ENCODE data around the gene ACOX1.
"Not testable (repeated sequence)": the region's sequence is repeated elsewhere in the genome, so short reads cannot be mapped to it uniquely, and the experiment has no call there.

ACOX1 gene

DNA sequence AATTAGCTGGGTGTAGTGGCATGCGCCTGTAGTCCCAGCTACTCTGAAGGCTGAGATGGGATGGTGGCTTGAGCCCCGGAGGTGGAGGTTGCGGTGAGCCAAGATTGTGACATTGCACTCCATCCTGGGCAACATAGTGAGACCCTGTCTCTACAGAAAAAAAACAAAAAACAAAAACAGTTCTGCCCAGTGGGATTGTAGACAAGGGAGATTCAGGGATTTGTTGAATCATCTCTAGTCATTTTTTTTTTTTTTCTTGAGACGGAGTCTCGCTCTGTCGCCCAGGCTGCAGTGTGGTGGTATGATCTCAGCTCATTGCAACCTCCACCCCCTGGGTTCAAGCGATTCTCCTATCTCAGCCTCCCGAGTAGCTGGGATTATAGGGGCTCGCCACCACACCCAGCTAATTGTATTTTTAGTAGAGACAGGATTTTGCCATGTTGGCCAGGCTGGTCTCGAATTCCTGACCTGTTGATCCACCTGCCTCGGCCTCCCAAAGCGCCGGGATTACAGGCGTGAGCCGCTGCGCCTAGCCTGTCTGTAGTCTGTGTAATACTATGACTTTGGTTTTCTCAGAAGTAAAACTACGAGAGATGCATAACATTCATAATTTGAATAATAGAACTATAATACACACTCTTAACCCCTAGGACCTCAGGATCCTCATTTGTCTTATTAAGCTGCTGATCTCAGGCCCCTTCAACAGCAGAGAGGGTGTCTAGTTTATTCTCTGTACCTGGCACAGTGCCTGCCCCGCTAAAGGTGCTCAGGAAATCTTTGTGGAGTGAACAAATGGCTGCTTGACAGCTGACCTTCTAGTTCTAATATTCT, 1.4 kb upstream of the ACOX1 start:
- H3K27me3 Mint-ChIP-seq: no peaks in the 10 kb centered on the region
- H3K4me1 Mint-ChIP-seq (ENCODE audit: low read depth): peaks cover 59% of the 10 kb centered on the region
- peak overlapping the region; percentile 97 for H3K27ac Mint-ChIP-seq
- peak overlapping the region; percentile 83 for H3K4me3 Mint-ChIP-seq
- peaks cover 37% of the 10 kb centered on the region for H3K36me3 Mint-ChIP-seq (ENCODE audit: low read depth)
- no peaks in the 10 kb centered on the region for H3K9me3 Mint-ChIP-seq
- intact Hi-C loops (cut with micrococcal nuclease): no loop called here

DNA sequence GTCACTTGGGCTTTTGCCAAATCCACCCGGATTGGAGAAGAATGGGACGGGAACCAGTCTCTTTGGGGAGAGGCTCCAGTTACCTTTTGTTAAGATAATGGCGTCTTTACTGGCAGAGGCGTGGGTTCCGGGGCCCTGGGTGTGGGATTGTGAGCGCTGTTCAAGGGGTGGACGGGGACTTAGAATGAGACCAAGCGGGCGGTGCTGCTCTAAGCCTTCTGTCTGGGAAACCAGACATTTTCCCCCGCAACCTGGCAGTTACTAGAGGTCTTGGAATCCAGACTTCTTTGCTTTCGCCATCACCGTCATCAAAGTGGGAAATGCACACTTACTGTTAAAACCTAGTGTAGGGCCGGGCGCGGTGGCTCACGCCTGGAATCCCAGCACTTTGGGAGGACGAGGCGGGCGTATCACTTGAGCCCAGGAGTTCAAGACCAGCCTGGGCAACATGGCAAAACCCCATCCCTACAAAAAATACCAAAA, 780 bp upstream of the ACOX1 start:
- Mint-ChIP-seq H3K4me1 (ENCODE audit: low read depth) (peaks cover 59% of the 10 kb centered on the region), H3K27me3 (no peaks in the 10 kb centered on the region), H3K4me3 (peak overlapping the region; percentile 83), H3K36me3 (ENCODE audit: low read depth) (peaks cover 42% of the 10 kb centered on the region), H3K9me3 (no peaks in the 10 kb centered on the region), H3K27ac (peak overlapping the region; percentile 97)
- intact Hi-C loops (cut with micrococcal nuclease): loop anchor here (1.0 to 2.0 kb wide), 2 partner anchors 38 to 75 kb away; partner anchors contain the start of genes FBF1 and MRPL38

DNA sequence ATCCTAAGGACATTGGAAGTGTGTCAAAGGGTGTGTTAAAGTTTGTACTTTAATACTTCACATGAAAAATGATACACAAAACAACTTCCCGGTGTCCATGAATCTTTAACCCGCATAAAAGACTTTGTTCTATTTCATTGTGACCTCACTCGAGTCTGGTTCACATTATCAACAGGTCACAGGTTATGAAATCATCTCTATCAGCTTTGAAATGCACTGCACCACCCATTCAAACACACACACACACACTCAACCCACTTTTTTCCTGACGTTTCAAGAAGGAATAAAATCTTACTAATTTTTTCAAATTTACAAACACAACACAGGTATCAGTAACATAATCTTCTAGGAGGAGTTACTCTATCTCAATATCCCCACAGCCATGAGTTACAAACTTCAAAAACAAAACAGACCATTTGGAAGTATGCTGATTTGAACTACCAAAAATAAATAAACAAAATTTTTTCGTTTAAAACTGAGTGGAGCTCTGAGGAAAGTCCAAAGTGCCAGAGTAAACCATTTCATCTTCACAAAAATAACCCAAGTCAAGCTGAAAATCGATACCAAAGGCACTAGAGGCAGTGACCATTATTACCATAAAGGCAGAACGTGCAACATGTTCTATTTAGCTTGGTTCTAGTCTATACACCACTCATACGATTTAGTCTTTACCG, 2.7 kb downstream of the ACOX1 start:
- peaks cover 56% of the 10 kb centered on the region for H3K4me1 Mint-ChIP-seq (ENCODE audit: low read depth)
- no peaks in the 10 kb centered on the region for H3K9me3 Mint-ChIP-seq
- no peak overlapping the region for H3K27ac Mint-ChIP-seq
- intact Hi-C loops (cut with micrococcal nuclease): no loop called here
- peaks cover 77% of the 10 kb centered on the region for H3K36me3 Mint-ChIP-seq (ENCODE audit: low read depth)
- no peaks in the 10 kb centered on the region for H3K27me3 Mint-ChIP-seq
- no peak overlapping the region for H3K4me3 Mint-ChIP-seq

DNA sequence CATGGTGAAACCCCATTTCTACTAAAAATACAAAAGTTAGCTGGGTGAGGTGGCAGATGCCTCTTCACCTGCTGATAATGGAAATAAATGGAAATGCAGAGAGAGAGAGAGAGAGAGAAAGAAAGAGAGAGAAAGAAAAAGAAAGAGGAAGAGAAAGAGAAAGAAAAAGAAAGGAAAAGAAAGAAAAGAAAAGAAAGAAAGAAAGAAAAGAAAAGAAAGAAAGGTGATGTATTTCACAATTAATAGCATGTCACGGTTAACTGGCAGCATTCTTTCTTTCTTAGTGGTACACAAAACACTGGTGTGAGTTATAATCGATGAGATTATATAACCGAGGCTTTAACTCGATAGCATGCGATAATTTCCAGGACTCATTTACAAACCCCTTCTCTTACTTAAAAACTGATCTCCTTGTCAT, 3.2 kb downstream of the ACOX1 start:
- peaks cover 81% of the 10 kb centered on the region for H3K36me3 Mint-ChIP-seq (ENCODE audit: low read depth)
- intact Hi-C loops (cut with micrococcal nuclease): no loop called here
- no peak overlapping the region for H3K27ac Mint-ChIP-seq
- peaks cover 54% of the 10 kb centered on the region for H3K4me1 Mint-ChIP-seq (ENCODE audit: low read depth)
- H3K27me3 Mint-ChIP-seq: no peaks in the 10 kb centered on the region
- no peaks in the 10 kb centered on the region for H3K9me3 Mint-ChIP-seq
- no peak overlapping the region for H3K4me3 Mint-ChIP-seq

DNA sequence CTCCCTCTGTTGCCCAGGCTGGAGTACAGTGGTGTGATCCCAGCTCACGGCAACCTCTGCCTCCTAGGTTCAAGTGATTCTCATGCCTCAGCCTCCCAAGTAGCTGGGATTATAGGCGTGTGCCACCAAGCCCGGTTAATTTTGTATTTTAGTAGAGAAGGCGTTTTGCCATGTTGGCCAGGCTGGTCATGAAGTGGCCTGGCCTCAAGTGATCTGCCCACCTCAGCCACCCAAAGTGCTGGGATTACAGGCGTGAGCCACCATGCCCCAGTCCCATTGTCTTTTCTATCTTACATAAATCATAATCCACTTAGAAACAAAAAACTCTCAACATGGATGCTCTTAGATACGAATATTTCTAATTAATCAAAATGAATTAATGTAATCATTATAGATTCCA, 3.8 kb downstream of the ACOX1 start:
- H3K9me3 Mint-ChIP-seq; intact Hi-C loops (cut with micrococcal nuclease); H3K4me3 Mint-ChIP-seq; H3K27me3 Mint-ChIP-seq; H3K27ac Mint-ChIP-seq: not testable (repeated sequence)
- Mint-ChIP-seq H3K36me3 (ENCODE audit: low read depth) (peaks cover 82% of the 10 kb centered on the region), H3K4me1 (ENCODE audit: low read depth) (peaks cover 54% of the 10 kb centered on the region)

DNA sequence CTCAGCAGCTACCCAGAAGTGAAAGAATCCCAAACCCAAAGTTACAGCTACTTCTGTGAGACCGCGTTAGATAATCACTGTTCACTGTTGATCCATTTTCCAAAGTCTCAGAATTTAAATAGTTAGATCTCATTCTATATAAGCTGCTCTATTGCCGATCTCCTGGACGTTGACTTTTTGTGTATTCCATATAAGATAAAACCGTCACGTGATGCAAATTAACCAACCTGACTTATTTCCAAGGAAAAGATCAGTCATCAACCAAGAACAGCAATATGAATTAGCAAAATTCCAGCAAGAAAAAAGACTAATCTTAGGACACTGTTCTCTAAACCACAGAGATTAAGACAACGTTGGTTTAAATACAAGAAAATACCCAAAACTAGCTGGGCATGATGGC, 8.3 kb downstream of the ACOX1 start:
- Mint-ChIP-seq H3K9me3 (no peaks in the 10 kb centered on the region), H3K4me3 (no peak overlapping the region)
- intact Hi-C loops (cut with micrococcal nuclease): no loop called here

DNA sequence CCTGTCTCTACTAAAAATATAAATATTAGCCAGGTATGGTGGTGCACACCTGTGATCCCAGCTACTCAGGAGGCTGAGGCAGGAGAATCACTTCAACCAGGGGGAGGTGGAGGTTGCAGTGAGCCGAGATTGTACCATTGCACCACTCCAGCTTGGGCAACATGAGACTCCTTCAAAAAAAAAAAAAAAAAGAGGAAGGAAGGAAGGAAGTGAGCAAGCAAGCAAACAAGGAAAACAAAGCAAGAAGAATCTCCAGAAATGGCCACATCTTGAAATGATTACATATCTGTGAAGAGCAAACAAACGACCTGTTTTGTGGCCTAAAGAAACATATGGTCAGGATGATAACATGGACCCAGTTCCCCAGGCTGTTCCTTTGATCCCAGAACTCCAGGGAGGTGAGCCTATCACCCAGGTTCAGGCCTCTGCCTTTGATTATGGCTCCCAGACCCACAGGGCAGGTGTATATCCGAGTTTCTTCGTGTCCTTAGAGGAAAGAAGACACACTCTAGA, 8.9 kb downstream of the ACOX1 start:
- H3K27me3 Mint-ChIP-seq: no peaks in the 10 kb centered on the region
- no peaks in the 10 kb centered on the region for H3K9me3 Mint-ChIP-seq
- no peak overlapping the region for H3K4me3 Mint-ChIP-seq
- peaks cover 77% of the 10 kb centered on the region for H3K36me3 Mint-ChIP-seq (ENCODE audit: low read depth)
- H3K4me1 Mint-ChIP-seq (ENCODE audit: low read depth): peaks cover 34% of the 10 kb centered on the region
- H3K27ac Mint-ChIP-seq: peak overlapping the region; percentile 58
- intact Hi-C loops (cut with micrococcal nuclease): no loop called here

More for the DNA sequence above, 8.3 kb downstream of the ACOX1 start:
- Mint-ChIP-seq H3K4me1 (ENCODE audit: low read depth) (peaks cover 36% of the 10 kb centered on the region), H3K27me3 (no peaks in the 10 kb centered on the region), H3K27ac (peak overlapping the region; percentile 58), H3K36me3 (ENCODE audit: low read depth) (peaks cover 81% of the 10 kb centered on the region)

DNA sequence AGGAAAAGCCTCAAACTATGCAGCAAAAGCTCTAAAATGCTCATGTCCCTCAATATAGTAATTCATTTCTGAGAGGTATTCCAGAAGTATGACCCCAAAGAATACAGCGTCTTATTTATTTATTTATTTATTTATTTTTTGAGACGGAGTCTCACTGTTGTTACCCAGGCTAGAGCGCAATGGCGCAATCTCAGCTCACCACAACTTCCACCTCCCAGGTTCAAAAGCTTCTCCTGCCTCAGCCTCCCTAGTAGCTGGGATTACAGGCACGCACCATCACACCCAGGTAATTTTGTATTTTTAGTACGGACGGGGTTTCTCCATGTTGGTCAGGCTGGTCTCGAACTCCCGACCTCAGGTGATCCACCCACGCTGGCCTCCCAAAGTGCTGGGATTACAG, 9.9 kb downstream of the ACOX1 start:
- Mint-ChIP-seq H3K36me3 (ENCODE audit: low read depth) (peaks cover 67% of the 10 kb centered on the region), H3K27ac (peak overlapping the region; percentile 58), H3K4me1 (ENCODE audit: low read depth) (peaks cover 34% of the 10 kb centered on the region)
- H3K9me3 Mint-ChIP-seq; H3K27me3 Mint-ChIP-seq; intact Hi-C loops (cut with micrococcal nuclease); H3K4me3 Mint-ChIP-seq: not testable (repeated sequence)

DNA sequence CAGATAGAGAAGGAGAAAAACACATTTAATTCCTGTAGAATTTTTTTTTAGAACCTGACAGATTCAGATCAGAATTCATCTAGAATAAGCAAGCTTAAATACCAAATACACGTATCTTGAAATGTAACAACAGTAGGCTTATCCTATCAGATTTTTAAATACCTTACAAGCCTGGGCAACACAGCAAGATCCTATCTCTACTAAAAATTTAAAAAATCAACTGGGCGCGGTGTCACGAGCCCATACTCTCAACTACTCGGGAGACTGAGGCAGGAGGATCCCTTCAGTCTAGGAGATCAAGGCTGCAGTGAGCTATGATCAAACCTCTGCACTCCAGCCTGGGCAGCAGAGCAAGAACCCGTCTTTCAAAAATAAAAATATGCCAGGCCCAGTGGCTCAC, 13.5 kb downstream of the ACOX1 start:
- Mint-ChIP-seq H3K9me3 (no peaks in the 10 kb centered on the region), H3K27ac (no peak overlapping the region), H3K27me3 (no peaks in the 10 kb centered on the region), H3K4me3 (no peak overlapping the region), H3K36me3 (ENCODE audit: low read depth) (peaks cover 55% of the 10 kb centered on the region), H3K4me1 (ENCODE audit: low read depth) (peaks cover 13% of the 10 kb centered on the region)
- intact Hi-C loops (cut with micrococcal nuclease): no loop called here

DNA sequence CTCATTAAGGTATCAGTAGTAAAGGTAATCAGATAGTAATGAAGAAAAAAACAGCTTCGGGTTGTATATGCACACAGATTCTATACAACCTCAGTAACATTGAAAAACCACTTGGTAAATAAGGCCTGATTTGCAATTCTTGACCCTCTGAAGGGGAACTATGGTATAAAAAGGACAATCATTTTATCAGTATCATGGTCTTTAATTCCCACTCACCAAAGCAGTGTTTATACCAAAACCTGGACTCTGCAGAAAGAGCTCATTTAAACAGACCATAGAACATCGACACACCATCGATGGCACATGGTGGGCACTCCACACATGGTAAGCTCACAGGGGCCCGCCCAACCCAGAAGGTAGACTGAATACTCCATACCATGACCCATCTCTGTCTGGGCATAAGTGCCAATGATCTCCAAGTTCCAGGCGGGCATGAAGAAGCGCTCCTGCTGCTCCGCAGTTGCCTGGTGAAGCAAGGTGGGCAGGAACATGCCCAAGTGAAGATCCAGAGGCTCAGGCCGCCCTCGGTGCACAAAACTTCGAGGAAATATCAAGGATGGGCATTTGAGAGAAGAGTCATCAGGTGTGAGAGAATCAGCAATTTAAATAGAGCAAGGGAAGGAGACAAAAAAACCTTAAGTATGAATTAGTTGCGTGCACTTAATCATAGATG, 19.0 kb downstream of the ACOX1 start:
- H3K9me3 Mint-ChIP-seq: no peaks in the 10 kb centered on the region
- no peak overlapping the region for H3K4me3 Mint-ChIP-seq
- intact Hi-C loops (cut with micrococcal nuclease): no loop called here
- H3K36me3 Mint-ChIP-seq (ENCODE audit: low read depth): peaks cover 70% of the 10 kb centered on the region
- H3K27me3 Mint-ChIP-seq: no peaks in the 10 kb centered on the region
- no peaks in the 10 kb centered on the region for H3K4me1 Mint-ChIP-seq (ENCODE audit: low read depth)
- H3K27ac Mint-ChIP-seq: no peak overlapping the region

DNA sequence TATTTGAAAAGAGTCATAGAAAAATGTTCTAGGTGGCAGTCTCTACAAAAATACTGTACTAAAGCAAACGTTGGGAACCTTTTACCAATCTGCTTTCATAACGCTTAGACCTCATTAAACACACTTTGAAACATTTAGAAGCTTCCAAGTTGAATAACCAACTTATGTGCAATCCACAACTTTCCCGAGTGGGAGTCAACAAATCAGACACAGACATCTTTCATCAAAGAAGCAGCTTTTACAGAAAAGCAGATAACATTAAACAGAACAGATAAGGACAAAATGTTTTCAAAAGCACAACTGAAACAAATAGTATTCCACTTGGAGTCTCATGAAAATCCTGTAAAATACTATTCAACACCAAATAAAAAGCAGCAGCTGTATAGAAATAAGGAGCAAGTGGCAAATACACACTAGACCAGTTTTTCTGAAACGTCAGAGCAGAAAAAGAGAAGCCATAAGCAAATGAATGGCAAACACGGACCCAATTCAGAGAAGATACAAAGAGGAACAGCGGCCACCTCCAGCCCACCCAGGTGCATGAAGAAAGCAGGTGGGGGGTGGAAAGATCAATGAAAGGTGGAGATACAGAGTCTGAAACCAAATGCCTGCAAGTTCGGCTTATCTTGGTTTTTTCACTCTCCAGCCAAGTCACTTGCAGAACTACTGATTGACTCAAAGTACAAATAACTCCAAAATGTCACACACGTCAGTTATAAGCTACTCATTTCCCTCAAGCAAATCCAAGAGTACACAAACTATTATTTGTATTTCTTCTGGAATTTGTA, 19.7 kb downstream of the ACOX1 start:
- H3K27ac Mint-ChIP-seq: no peak overlapping the region
- no peaks in the 10 kb centered on the region for H3K9me3 Mint-ChIP-seq
- intact Hi-C loops (cut with micrococcal nuclease): no loop called here
- no peaks in the 10 kb centered on the region for H3K27me3 Mint-ChIP-seq
- peaks cover 77% of the 10 kb centered on the region for H3K36me3 Mint-ChIP-seq (ENCODE audit: low read depth)
- H3K4me3 Mint-ChIP-seq: no peak overlapping the region
- no peaks in the 10 kb centered on the region for H3K4me1 Mint-ChIP-seq (ENCODE audit: low read depth)

DNA sequence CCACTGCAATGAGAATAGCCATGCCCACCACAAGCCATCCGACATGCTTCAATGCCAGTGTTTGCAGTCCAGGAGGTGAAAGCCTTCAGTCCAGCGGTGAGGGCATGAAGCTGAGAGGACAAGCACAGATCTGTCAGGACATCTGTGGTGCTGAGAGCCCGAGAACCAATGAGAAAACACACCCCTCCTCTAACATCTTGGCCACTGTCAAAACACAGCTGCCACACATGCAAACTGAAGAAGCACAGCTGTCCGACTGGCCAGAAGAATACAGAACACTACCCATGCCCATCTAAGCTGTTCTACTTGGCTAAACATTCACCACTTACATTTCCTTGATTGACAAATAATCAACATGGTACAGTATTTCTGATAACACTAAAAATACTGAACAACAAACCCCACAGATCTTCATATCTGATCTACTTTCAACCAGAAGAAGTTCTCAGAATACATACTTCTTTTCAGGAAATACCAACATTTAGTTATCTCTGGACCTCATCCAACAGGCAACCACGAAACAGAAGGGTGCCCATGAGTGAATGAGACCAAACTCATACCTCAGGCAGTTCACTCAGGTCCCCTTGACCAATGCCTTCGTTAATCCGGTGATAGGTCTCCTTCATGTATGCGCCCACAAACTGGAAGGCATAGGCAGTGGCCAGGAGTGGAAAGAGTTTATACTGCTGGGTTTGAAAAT, 28.0 kb downstream of the ACOX1 start:
- intact Hi-C loops (cut with micrococcal nuclease): no loop called here
- H3K9me3 Mint-ChIP-seq: no peaks in the 10 kb centered on the region
- peaks cover 100% of the 10 kb centered on the region for H3K36me3 Mint-ChIP-seq (ENCODE audit: low read depth)
- no peaks in the 10 kb centered on the region for H3K27me3 Mint-ChIP-seq
- H3K4me1 Mint-ChIP-seq (ENCODE audit: low read depth): no peaks in the 10 kb centered on the region
- no peak overlapping the region for H3K4me3 Mint-ChIP-seq
- no peak overlapping the region for H3K27ac Mint-ChIP-seq

DNA sequence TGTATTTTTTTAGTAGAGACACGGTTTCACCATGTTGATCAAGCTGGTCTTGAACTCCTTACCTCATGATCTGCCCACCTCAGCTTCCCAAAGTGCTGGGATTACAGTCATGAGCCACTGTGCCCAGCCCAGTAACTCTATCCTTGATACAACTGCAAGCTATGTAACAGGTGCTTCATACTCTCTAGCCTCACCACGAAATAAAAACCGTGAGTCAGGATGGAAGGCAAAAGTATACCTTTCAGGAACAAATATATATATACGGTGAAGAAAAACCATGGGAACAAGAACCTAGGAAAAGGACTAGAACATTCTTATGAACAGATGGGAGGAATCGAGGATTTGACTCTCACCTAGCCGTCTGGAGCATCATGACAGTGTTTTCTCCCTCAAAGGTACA, 28.5 kb downstream of the ACOX1 start:
- no peaks in the 10 kb centered on the region for H3K4me1 Mint-ChIP-seq (ENCODE audit: low read depth)
- intact Hi-C loops (cut with micrococcal nuclease): no loop called here
- H3K4me3 Mint-ChIP-seq: no peak overlapping the region
- no peaks in the 10 kb centered on the region for H3K27me3 Mint-ChIP-seq
- H3K27ac Mint-ChIP-seq: no peak overlapping the region
- H3K9me3 Mint-ChIP-seq: no peaks in the 10 kb centered on the region
- H3K36me3 Mint-ChIP-seq (ENCODE audit: low read depth): peaks cover 98% of the 10 kb centered on the region

Data from dendritic cell treated with granulocyte-macrophage colony-stimulating factor and Interleukin-4, amounts not matched to agents 40 ng/mL and 50 ng/mL, for 4 days (primary cell).